Heart left ventricle (tissue), 13 donors: Measurements from ENCODE around the gene MAGI2.

Experiments
- CTCF ChIP-seq, 12 donors: fragments of 200-600 bp; sonication (generic) in 4 of 12; IDR thresholded peaks; one replicate each; pipeline versions ENCODE4 v1.5.0 to v1.8.0; 2018 to 2022; ENCODE audit warnings: antibody characterized with exemption in 12 of 12, mild to moderate bottlenecking in 5 of 12
- POLR2A ChIP-seq, 2 donors: fragments of 450-650 bp; IDR thresholded peaks; one replicate each; pipeline ENCODE4 v1.6.1; 2017; ENCODE audit warnings: antibody characterized with exemption in 2 of 2, mild to moderate bottlenecking in 2 of 2, moderate library complexity in 2 of 2
- donor health status: ischemic (EF 13 %, LVEDD 7.1; RV severe dilation, severe dysfunction).
- donor health status: DM: no; HTN: yes; CAD: no.
- donor health status: DM: no; HTN: no; CAD: no.
- donor health status: ischemic (EF 25% LVEDD 6.9; RV normal size, moderate dysfunction).
- donor health status: ischemic (EF 25% LVEDD 5.7; RV mildly dilated, moderate dysfunction).
- donor health status: ischemic (EF 35%, LVEDD 5.7; RV mildly dilated, moderate dysfunction).
- donor health status: nonischemic (EF 11% LVEDD 7.7; RV severe dilation, severe dysfunction).
- donor health status: DM: yes; HTN: yes; CAD: no.
- donor health status: PGD.
- donor health status: ischemic (EF 29% LVEDD 5.4; RV normal size, mild dysfunction).
- donor health status: nonischemic (EF 23%, LVEDD 6.1; RV moderate dilation, normal function).

- TF ChIP-seq CTCF (IDR thresholded peaks at IDR 0.05) (no peak), POLR2A (IDR thresholded peaks at IDR 0.05) (no peak)
These were observed 774.2 kb downstream of the MAGI2 start for GRCh38 chr7:78679112-78679876.
